ENCODE data around the gene GOLGA6L10.
"Not testable (repeated sequence)": the region's sequence is repeated elsewhere in the genome, so short reads cannot be mapped to it uniquely, and the experiment has no call there.

GOLGA6L10 gene

DNA sequence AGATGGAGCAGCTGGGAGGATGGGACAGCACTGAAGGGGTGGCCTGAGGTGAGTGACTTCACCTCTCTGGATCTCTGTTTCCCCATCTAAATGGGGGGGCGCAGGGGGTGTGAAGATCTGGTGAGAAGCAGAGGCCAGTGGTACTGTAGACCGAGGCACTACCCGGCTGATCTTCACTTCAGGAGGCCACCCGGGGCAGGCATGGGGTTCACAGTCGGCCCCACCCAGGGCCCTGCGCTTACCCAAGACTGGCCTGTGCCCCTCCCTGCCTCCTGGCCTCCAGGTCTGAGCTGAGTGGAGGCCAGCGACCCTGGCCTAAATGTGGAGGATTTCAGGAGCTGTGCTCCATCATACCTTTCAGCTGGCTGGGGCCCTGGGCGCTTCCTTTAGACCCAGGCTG lies 31.0 kb downstream of the GOLGA6L10 start:
- DNase-seq (ENCODE audit: low read depth in 2 of 2): not testable (repeated sequence)

DNA sequence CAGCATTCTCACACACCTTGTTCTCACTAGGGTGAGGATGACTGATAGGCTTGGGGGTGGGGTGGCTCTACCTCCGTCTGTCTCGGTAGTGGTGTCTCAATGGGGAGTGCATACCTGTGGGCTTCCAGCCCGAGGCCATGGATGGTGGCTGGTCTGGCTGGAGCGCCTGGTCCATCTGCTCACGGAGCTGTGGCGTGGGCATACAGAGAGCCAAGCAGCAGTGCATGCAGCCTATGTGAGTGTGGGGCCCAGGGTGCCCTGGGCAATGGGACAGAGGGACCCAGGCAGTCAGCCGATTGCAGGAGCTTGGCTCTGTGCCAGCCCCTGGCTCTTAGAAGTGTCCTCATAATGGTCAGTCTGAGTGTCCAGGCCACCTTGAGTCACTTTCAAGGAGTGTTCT lies 31.8 kb downstream of the GOLGA6L10 start:
- DNase-seq (ENCODE audit: low read depth in 2 of 2): not testable (repeated sequence)

DNA sequence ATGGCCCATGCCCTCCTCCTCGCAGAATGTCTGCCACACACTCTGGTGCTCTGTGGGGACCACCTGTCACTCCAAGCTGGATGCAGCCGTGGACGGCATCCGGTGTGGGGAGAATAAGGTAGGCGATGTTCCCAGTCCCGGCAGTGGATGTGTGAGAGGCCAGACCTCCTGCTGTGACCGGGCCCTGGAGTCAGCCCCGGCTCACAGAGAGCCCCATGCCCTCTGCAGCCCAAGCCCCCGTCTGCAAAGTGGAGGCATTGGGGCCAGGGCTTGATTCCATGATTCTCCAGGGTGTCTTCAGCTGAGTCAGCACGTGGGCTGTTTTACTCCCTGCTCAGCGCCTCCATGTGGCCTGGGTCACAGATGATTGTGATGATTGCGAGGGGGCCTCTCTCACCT lies 32.2 kb downstream of the GOLGA6L10 start:
- DNase-seq (ENCODE audit: low read depth in 2 of 2): no peak

DNA sequence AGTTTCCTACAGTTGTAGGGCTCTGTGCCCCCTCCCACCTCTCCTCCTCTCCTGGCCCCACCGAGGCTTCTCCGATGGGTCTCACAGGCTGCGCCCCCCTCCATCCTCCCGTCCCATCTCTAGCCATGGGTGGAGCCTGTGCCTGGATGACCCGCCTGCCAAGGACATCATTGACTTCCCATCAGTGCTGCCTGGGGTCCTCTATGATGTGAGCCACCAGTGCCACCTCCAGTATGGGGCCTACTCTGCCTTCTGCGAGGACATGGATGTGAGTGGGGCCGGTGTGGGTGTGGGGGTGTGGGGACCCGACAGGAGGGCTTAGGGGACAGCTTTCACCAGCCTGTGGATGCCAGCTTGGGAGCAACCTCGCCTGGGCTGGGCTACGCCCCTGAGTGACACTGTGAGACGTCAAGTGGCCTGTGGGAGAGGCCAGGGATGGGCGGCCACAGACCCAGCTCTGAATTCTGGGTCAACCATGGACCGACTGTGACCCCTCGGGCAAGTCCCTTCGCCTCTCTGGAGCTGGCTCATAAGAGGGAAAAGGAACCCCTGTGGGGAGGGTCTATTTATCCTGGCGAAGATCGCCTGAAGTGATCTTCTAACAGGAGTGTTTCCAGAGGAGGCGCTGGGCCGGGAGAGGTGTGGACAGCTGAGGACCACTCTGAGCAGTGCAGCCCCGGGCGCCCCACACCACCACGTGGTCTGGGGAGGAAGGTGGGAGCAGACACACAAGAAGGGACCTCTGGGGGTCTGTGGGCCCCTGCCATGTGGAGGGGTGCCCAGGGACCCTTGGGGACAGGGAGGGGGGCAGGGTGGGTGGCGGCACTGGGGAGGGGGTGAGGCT lies 32.8 kb downstream of the GOLGA6L10 start:
- not testable (repeated sequence) for DNase-seq (ENCODE audit: low read depth in 2 of 2)

DNA sequence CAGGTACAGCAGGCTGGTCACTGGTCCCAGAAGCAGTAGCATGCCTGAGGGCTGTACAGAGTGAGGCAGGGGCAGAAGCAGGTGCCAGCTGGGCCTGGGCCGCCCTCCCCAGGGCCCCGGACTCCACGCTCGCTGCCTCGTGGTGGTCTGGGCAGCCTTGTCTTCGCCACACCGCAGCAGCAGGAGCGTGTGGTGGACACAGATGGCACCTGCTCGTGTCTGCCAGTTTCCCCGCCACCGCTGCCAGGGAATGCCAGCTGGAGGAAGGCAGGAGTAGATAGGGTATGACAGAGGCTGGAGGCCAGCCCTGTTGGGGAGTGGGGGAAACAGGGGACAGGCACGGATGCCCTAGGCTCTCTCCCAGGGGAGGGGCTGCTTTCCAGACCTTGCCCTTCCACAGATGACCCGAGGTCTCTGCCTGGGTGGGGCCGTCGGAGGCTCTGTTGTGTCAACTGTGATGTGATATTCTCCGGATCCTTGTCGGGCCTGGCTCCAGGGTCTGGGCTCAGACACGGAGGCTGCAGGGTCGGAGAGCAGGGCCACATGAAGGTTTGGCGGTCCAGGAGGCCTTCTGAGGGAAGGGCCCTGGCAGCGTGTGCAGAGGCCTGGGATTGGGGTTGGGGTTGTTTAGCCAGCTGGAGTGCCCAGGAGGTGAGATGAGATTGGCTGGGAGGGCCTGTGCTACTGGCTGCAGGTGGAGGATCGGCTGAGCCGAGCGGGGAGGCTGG lies 33.6 kb downstream of the GOLGA6L10 start:
- no peak for DNase-seq (ENCODE audit: low read depth in 2 of 2)

DNA sequence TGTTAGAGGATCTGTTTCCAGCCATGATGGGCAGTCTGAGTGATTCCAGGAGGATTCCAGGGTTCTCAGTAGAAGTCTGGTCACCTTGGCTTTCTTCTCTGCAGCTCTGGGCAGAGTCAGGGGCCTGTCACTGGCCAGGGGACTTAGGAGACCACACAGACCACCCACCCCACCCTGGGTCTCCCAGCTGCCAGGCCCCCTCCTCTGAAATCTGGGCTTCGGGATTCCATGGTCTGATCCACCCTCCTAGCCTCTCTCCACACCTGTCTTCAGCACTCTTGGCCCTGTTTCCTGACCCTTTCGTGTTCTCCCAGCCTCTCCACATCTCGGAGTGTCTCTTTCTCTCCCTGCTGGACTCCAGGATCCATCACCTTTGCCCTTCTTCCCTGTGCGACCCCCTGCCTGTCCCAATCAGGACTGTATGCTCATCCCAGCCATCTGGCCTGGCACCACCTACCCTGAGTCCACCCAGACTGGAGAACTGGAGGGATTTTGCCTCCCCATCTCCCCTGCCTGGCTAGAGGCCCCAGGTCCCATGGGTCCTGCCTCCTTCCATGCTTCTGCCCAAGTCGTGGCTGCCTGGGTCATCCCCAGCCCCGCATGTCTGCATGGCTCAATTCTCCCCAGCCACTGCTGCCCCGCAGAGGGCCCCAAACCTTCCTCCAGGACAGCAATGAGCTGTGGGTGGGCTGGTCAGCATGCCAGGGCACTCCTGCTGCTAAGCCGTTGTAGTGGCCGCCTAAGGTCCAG lies 34.3 kb downstream of the GOLGA6L10 start:
- DNase-seq (ENCODE audit: low read depth in 2 of 2): no peak

DNA sequence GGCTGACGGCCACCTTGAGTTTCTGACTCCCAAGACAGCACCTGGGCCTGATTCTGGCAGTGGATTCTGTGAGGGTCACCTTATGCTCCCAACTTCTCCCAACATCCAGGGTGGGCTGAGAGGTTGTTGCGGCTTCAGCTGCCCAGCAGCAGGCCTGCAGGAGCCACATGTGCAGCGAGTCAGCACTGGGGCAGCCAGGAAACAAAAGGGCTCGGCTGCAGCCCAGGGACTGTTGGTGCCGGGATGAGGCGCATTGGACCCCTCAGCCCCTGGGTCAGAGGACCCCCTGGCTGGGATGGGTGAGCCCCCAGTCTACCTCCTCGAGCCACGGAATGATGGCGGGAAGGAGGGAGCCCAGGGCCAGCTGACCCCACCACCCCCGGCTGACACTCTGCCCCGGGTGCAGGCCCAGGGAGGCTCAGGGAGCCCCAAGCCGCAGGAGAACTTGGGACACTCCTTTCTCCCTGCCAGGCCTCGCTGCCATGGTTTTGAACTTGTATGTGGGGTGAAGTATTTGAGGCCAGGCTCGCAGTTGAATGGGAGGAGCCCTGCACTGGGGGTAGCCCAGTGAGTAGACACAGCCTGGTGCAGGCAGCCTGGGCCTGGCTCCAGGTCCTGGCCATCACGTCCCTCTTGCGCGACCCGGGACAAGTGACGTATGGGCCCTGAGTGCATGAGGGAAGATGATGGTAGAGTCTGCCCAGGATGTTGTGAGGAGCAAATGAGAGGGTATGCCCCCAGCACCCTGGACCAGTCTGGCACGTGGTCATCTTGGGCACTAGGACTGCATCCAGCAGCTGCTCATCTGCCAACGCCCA lies 35.1 kb downstream of the GOLGA6L10 start:
- not testable (repeated sequence) for DNase-seq (ENCODE audit: low read depth in 2 of 2)

DNA sequence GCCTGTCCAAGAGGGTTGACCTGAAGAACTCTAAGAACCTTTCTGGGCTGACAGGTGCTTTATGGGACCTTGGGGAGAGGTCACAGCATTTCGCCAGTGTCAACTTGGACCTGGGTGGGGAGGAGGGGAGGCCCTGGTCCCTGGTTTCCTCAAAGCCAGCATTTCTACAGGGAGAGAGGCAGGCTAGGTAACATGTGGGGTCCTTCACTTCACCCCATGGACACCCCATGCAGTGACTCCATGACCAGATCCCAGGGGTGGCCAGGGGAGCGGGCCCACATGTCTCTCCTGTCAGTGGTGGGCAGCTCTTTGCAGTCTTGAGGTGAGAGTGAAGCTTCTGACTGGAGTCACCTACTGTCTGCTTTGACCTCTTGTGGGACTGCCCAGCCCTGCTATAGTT lies 35.8 kb downstream of the GOLGA6L10 start:
- DNase-seq (ENCODE audit: low read depth in 2 of 2): no peak

DNA sequence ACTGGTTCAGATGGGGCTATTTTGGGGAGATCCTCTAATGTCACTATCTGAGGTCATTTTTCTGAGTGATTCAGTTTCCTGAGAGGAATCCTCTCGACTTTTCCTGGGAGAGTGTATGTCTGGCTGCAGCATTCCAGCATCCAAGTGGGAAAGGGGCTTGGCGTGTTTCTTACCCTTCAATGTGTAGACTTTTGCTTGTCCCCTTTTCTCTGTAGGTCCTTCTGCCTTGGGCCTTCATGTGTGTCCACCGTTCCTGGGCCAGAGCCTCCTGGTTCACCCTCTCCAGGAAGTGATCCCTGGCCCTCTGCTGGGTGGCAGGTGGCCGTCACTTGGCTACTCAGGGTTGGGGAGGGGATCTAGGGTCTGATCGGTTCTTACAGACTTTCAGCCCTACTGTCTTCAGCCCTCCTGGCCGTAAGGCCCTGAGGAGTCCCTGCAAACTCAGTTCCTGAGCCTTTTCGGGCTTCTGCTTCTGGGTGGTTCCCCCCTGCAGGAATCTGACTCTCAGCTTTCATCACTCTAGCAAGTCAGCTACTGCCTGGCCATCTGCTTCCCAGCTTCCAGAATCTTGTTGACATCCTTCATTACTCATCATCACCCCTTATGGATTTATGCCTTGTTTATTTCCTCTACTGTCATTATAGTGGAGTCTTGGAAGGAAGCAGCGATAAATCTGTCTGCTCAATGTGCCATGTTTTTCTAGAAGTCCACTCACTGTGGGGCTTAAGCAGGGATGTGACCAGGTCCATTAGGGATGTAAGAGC lies 36.5 kb downstream of the GOLGA6L10 start:
- DNase-seq (ENCODE audit: low read depth in 2 of 2): no peak

DNA sequence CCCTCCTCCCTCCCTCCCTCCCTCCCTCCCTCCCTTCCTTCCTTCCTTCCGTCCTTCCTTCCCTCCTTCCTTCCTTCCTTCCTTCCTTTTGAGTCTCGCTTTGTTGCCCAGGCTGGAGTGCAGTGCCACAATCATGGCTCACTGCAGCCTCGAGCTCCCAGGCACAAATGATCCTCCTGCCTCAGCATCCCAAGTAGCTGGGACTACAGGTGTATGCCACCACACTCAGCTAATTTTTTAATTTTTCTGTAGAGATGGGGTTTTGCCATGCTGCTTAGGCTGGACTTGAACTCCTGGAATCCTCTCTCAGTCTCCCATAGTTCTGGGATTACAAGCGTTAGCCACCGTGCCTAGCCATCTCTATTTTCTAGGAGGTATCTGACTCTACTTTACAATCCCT lies 38.0 kb downstream of the GOLGA6L10 start:
- not testable (repeated sequence) for DNase-seq (ENCODE audit: low read depth in 2 of 2)

DNA sequence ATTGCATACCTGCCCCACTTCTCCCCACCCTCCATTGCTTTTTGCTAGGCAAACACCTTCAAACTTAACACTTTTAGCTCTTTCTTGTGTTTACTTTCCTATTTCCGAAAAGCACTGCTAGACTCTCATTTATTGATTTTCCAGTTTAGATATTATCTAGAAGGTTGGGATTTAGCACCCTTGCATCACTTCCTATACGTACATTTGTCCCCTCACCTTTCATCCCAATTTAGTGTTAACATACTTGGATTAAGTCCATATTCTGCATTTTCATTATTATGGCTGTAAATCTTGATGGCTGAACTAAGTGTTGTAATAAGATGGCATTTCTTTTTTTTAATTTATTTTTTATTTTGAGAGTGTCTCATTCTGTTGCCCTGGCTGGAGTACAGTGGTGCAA lies 39.5 kb downstream of the GOLGA6L10 start:
- no peak for DNase-seq (ENCODE audit: low read depth in 2 of 2)

DNA sequence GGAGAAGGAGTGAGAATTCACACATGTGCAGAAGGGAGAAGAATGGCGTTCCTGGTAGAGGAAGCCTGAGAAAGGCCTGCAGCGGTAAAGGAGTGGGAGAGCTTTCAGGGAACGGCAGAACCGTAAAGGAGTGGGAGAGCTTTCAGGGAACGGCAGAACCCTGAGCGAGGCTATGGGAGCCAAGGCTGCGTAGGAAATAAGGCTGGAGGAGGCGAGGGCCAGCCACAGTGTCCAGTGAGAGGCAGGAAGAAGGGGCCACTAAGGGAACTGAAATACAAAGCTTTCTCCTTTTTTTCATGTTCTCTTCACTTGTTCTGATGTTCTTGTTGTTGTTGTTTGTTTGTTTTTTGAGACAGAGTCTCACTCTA lies 41.6 kb downstream of the GOLGA6L10 start:
- no peak for DNase-seq (ENCODE audit: low read depth in 2 of 2)

DNA sequence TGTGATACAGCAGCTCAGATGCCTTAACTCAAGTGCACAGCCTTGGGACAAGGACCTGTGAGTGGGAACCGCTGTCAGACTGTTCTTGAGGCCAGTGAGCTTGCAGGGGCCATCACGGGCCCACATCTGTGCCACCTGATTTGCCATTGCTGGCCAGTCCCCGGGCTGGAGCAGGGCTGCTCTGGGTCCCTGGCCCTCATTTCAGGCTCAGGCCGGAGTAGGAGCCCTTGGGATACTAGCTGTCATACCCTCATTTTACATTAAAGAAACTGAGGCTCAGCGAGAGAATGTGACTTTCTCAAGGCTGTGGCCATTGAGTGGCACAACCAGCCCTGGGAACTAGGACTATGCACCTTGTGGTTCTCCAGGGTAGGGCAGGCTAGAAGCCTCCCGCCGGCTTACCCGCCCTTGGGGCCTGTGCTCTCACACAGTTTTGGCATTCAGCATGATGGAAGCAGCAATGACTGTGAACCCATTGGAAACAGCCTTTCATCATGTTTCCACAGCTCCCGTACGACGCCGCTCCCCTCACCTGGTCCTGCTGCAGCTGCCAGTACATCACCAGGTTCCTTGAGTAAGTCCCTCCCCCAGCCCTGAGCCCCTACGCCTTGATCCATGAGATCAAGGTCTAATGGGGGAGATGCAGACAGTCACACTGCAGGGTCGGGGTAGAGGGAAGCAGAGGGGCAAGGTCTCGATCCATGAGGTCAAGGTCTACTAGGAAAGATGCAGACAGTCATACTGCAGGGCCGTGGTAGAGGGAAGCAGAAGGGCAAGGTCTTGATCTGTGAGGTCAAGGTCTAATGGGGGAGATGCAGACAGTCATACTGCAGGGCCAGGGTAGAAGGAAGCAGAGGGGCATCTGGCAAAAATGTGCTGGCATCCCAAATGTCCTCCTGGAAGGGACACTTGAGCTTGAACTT lies 42.2 kb downstream of the GOLGA6L10 start:
- no peak for DNase-seq (ENCODE audit: low read depth in 2 of 2)

DNA sequence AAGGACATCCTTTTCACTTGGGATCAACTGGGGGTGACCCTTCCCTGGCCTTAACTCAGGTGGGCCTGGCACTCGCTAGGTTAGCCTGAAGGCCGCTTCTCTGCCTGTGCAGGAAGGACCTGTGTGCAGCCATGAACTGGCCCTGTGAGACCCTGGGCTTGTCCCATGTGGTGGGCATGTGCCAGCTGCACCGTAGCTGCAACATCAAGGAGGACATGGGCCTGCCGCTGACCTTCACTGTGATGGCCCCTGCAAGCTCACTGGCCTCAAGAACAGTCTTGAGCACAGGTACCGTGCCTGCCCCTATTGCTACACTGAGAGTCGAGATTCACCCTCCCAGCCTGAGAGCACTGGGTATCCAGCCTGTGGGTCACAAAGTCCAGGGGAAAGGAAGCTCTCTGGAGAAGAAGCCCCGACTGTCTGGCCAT lies 43.6 kb downstream of the GOLGA6L10 start:
- DNase-seq (ENCODE audit: low read depth in 2 of 2): no peak

DNA sequence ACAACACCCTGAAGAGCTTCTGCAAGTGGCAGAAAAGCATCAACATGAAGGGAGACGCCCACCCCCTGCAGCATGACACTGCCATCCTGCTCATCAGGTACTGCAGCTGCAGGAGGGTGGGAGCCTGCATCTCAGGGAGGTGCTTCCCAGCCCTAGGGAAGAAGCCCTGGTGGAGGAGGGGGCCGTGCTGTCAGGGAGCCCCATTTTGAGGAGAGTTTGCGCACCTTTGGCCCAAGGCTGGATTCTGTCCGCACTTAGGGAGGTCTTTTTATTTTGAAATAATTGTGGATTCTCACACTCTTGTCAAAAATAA lies 44.5 kb downstream of the GOLGA6L10 start:
- no peak for DNase-seq (ENCODE audit: low read depth in 2 of 2)

DNA sequence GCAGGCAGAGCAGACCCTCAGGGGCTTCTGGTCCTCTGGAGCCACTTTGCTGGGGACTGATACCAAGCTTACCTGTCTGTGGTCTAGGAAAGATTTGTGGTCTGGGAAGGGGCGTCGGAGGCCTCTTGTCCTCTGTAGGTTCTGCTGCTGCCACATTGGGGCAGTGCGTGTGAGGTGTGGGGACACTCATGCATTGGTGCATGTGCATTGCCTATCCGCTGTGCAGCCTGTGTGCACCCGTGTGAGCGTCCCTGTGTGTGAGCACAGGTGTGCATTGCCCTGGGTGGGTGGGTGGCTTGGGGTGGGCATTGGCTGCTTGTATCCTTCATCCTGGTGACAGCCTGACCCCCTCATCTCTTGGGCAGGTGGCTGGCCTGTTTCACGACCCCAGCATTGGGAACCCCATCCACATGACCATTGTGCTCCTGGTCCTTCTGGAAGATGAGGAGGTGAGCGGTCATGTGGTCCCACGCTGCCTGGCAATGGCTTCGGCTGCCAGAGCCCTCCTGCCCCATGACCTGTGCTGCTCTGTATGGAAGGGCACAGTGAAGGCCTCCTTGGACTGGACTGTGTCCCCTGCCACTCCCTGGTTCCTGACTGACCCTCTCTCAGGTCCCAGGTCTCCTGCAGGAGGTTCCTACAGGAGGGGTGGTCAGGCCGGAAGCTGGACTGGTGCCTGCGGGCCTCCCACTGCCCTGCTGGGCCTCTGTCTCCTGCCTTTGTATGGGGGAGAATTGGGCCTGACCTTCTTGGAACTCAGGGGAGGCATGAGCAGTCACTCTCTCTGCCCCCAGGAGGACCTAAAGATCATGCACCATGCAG lies 45.1 kb downstream of the GOLGA6L10 start:
- DNase-seq (ENCODE audit: low read depth in 2 of 2): no peak

DNA sequence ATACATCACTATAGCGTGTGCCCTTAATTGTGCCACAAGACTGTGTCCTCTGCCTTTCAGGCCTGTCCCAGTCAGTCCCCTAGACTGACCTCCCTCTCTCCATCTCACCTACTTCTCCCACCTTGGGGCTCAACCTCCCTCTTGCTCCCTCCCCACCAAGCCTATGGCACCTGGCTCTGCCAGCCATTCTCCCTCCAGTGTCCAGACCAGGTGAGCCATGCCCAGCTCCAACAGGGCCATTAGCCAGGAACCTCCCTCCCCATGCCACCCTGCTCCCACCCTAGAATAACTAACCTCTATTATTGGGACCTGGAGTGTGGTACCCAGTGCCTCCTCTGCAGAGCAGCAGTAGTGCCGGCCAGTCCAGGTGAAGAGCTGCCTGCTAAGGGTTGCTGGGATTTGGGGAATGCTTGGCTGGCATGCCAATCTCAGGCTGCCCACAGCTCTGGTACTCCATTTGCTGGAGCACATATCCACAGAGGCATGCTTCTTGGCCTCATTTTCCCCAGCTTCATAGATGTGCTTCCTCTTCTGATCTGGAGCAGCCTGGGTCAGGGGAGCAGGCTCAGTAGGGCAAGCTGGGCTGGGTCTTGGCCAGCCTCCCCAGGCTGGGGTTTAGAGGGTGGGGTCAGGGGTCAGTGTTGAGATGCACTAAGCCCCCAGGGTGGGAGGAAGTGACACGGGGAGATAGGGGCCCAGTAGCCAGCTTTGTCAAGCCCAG lies 47.8 kb downstream of the GOLGA6L10 start:
- no peak for DNase-seq (ENCODE audit: low read depth in 2 of 2)

DNA sequence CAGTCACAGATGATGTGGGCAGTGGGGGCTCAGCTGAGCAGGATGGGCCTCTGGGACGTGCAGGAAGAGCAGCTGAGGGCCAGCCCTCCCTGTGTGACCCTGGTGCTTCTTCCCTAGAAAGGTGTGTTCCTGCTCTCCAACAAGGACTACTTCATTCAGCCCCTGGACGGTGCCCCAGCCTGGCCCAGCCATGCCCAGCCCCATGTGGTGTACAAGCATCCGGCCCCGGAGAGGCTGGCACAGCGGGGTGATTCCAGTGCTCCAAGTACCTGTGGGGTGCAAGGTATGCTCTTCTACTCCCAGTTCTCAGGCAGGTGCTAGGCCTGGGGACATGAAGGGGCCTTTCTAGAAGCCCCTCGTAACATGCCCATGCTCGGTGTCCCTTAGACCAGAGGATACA lies 48.4 kb downstream of the GOLGA6L10 start:
- no peak for DNase-seq (ENCODE audit: low read depth in 2 of 2)
